KBM-7 (cell line): ENCODE data around the gene IL3RA.
A peak's percentile ranks its signal among the peaks of the same experiment; 100 is the strongest.
"Not testable (repeated sequence)": the region's sequence is repeated elsewhere in the genome, so short reads cannot be mapped to it uniquely, and the experiment has no call there.

ENCODE experiments used
- DNase-seq: peaks from one replicate; pipeline ENCODE4 v3.0.0-alpha.2; 2015
- in situ Hi-C: fragments of 300-500 bp; cut with MboI; formaldehyde crosslinking; loops from 2 replicates; pipeline ENCODE4 v1.14.3; 2020; ENCODE audit warnings: low sequenced_read_pairs, low pct_unique_long_range_greater_than_20kb, mixed read lengths

IL3RA gene

GRCh38 chrX:1361910-1362309, 25.3 kb downstream of the IL3RA start:
- in situ Hi-C loops, result no loop called here
- no peak for DNase-seq

- DNase-seq, result not testable (repeated sequence)
These were observed 29.8 kb downstream of the IL3RA start for GRCh38 chrX:1366363-1366762.

GRCh38 chrX:1368385-1368698, 31.8 kb downstream of the IL3RA start:
- in situ Hi-C loops, result no loop called here
- DNase-seq, result no peak

More at GRCh38 chrX:1366363-1366762, 29.8 kb downstream of the IL3RA start:
- in situ Hi-C loops, result not testable (repeated sequence)

GRCh38 chrX:1378306-1378759, 41.7 kb downstream of the IL3RA start:
- no peak for DNase-seq
- in situ Hi-C loops, result no loop called here

GRCh38 chrX:1380672-1381233, 44.2 kb downstream of the IL3RA start:
- in situ Hi-C loops, result no loop called here
- peak; percentile 68 for DNase-seq

- DNase-seq, result no peak
- in situ Hi-C loops, result no loop called here
These were observed 48.2 kb downstream of the IL3RA start for GRCh38 chrX:1384658-1385252.

- no peak for DNase-seq
- in situ Hi-C loops, result no loop called here
These were observed 49.0 kb downstream of the IL3RA start for GRCh38 chrX:1385253-1386223.

GRCh38 chrX:1386338-1387127, 49.9 kb downstream of the IL3RA start:
- DNase-seq, result no peak
- in situ Hi-C loops, result no loop called here

GRCh38 chrX:1387141-1387776, 50.7 kb downstream of the IL3RA start:
- in situ Hi-C loops, result no loop called here
- DNase-seq, result no peak

- no peak for DNase-seq
- in situ Hi-C loops, result no loop called here
These were observed 52.1 kb downstream of the IL3RA start for GRCh38 chrX:1388651-1389050.

GRCh38 chrX:1389181-1389992, 52.8 kb downstream of the IL3RA start:
- in situ Hi-C loops, result no loop called here
- DNase-seq, result no peak

GRCh38 chrX:1389993-1390285, 53.4 kb downstream of the IL3RA start:
- no peak for DNase-seq
- in situ Hi-C loops, result no loop called here

GRCh38 chrX:1390621-1391369, 54.2 kb downstream of the IL3RA start:
- in situ Hi-C loops, result no loop called here
- DNase-seq, result no peak

GRCh38 chrX:1391370-1391706, 54.8 kb downstream of the IL3RA start:
- in situ Hi-C loops, result no loop called here
- DNase-seq, result no peak

GRCh38 chrX:1391707-1392375, 55.3 kb downstream of the IL3RA start, which contains the start of gene SLC25A6:
TSS of gene SLC25A6 (minus strand) at chrX:1392113. CDS start at chrX:1392009, 104 bp downstream.
- peak; percentile 99 for DNase-seq
- in situ Hi-C loops, result no loop called here

- in situ Hi-C loops, result no loop called here
- no peak for DNase-seq
These were observed 55.9 kb downstream of the IL3RA start for GRCh38 chrX:1392376-1393068.
